HepG2 (cell line): Measurements from ENCODE around the gene CALN1. TPM values are rescaled to one million over a fixed set of nuclear protein-coding genes. Genes with fewer than 3 reads are reported as not detected.

Experiments
- ATAC-seq: fragments of 200-7000 bp; cut with Tn5 transposase; 3 replicates; pipeline ENCODE4 v1.9.1; 2020; ENCODE audit warnings: mild to moderate bottlenecking, moderate library complexity
- BruUV-seq: library from RNA; stranded (reverse); fragments of 400-500 nt; replicated peaks from 2 replicates; lab custom pipeline; 2021; lab: Mats Ljungman, UMichigan
- CTCF ChIA-PET: fragments of 300-600 bp; formaldehyde crosslinking; extraction: SDS; loops from one replicate; lab custom pipeline; 2021; ENCODE audit warnings: low total read pairs, inconsistent platforms, low intra/inter-chr PET ratio; lab: Yijun Ruan, JAX
- POLR2A ChIA-PET: fragments of 350-600 bp; sonication (Branson Sonifier 250); formaldehyde crosslinking; loops from one replicate; lab custom pipeline; 2020; ENCODE audit warnings: antibody characterized with exemption, inconsistent platforms; lab: Yijun Ruan, JAX
- DNase-seq: peaks from one replicate; pipeline ENCODE4 v3.0.0-alpha.2; 2015; ENCODE audit warnings: low spot score
- FAIRE-seq: peaks from 3 replicates; lab custom pipeline; 2011; peaks lifted over from hg19 to GRCh38; lab: Jason Lieb, UNC
- H2AFZ ChIP-seq: one replicate; pipeline ENCODE4 v1.6.1; 2011; ENCODE audit warnings: low read length, inconsistent platforms
- H3K27ac ChIP-seq: fragments of 300-600 bp; 3 replicates; pipeline ENCODE4 v1.8.0; 2011; ENCODE audit warnings: mixed run types, mild to moderate bottlenecking, mixed read lengths, low read length, inconsistent platforms; ENCODE audit not compliant: insufficient read depth; ENCODE audit errors: extremely low read length
- H3K27me3 ChIP-seq, 2 experiments: fragments of 200-600 bp in 1 of 2; 2 replicates in 1 of 2; 3 replicates in 1 of 2; pipeline versions ENCODE4 v1.6.0 to v1.8.0; 2011; ENCODE audit warnings: low read length in 2 of 2, mild to moderate bottlenecking in 2 of 2, moderate library complexity in 2 of 2, inconsistent platforms in 1 of 2; ENCODE audit not compliant: insufficient read depth in 2 of 2, control insufficient read depth in 1 of 2
- H3K36me3 ChIP-seq, 2 experiments: fragments of 200-600 bp in 1 of 2; replicated peaks in 1 of 2; 2 replicates in 1 of 2; 3 replicates in 1 of 2; pipeline versions ENCODE4 v1.5.1 to v1.8.0; 2011; ENCODE audit warnings: low read length in 2 of 2, inconsistent platforms in 1 of 2; ENCODE audit not compliant: insufficient read depth in 2 of 2, control insufficient read depth in 1 of 2
- H3K4me1 ChIP-seq: 2 replicates; pipeline ENCODE4 v1.5.1; 2012; ENCODE audit warnings: low read length, inconsistent platforms; ENCODE audit not compliant: insufficient read depth
- H3K4me2 ChIP-seq: 2 replicates; pipeline ENCODE4 v1.6.0; 2011; ENCODE audit warnings: low read depth, low read length, inconsistent platforms
- H3K4me3 ChIP-seq, 3 experiments: fragments of 200-600 bp in 1 of 3; sonication (generic), shearing (Covaris generic) in 1 of 3; replicated peaks in 1 of 3; 2 replicates each; pipeline ENCODE4 v1.5.1; 2011 to 2016; ENCODE audit warnings: low read length in 3 of 3, inconsistent platforms in 2 of 3, low read depth in 2 of 3, mild to moderate bottlenecking in 2 of 3, control low read depth in 1 of 3, mixed read lengths in 1 of 3; ENCODE audit not compliant: insufficient read depth in 1 of 3
- H3K79me2 ChIP-seq: one replicate; pipeline ENCODE4 v1.6.1; 2011; ENCODE audit warnings: low read length, inconsistent platforms; ENCODE audit not compliant: insufficient read depth
- H3K9ac ChIP-seq: 2 replicates; pipeline ENCODE4 v1.6.0; 2011; ENCODE audit warnings: mild to moderate bottlenecking, low read depth, low read length, inconsistent platforms; ENCODE audit not compliant: insufficient read depth
- H3K9me3 ChIP-seq: 2 replicates; pipeline ENCODE4 v1.5.1; 2012; ENCODE audit warnings: mild to moderate bottlenecking, low read length
- H4K20me1 ChIP-seq: 2 replicates; pipeline ENCODE4 v1.6.0; 2011; ENCODE audit warnings: inconsistent platforms, mild to moderate bottlenecking, low read length, moderate library complexity; ENCODE audit not compliant: insufficient read depth
- ATRX ChIP-seq: sonication (generic); formaldehyde crosslinking; IDR thresholded peaks from 2 replicates; pipeline ENCODE4 v1.4.0; 2020; ENCODE audit warnings: missing genetic modification reagents, borderline replicate concordance
- ERF ChIP-seq: IDR thresholded peaks from 2 replicates; pipeline ENCODE4 v1.6.1; 2018; ENCODE audit warnings: missing biosample characterization, missing genetic modification reagents
- MTERF4 ChIP-seq: sonication (generic); formaldehyde crosslinking; IDR thresholded peaks from 2 replicates; pipeline ENCODE4 v1.8.0; 2023; ENCODE audit warnings: mild to moderate bottlenecking, missing genetic modification reagents
- ZBTB33 ChIP-seq: sonication (generic); formaldehyde crosslinking; IDR thresholded peaks from 2 replicates; pipeline ENCODE4 v1.4.0; 2020; ENCODE audit warnings: missing genetic modification reagents
- ZBTB39 ChIP-seq: sonication (generic); formaldehyde crosslinking; IDR thresholded peaks from 2 replicates; pipeline ENCODE4 v1.5.0; 2020; ENCODE audit warnings: missing genetic modification reagents
- ZNF224 ChIP-seq: sonication (generic); formaldehyde crosslinking; IDR thresholded peaks from 2 replicates; pipeline ENCODE4 v1.5.0; 2020; ENCODE audit warnings: mild to moderate bottlenecking, missing genetic modification reagents
- ZNF44 ChIP-seq: sonication (generic); formaldehyde crosslinking; IDR thresholded peaks from 2 replicates; pipeline ENCODE4 v1.5.1; 2020; ENCODE audit warnings: mild to moderate bottlenecking, missing genetic modification reagents
- ZNF773 ChIP-seq: sonication (generic); formaldehyde crosslinking; IDR thresholded peaks from 2 replicates; pipeline ENCODE4 v1.4.0; 2020; ENCODE audit warnings: missing genetic modification reagents, borderline replicate concordance
- ZNF792 ChIP-seq: IDR thresholded peaks from 2 replicates; pipeline ENCODE4 v1.6.1; 2016
- ZNF879 ChIP-seq: sonication (generic); formaldehyde crosslinking; IDR thresholded peaks from 2 replicates; pipeline ENCODE4 v1.8.1; 2023; ENCODE audit warnings: missing genetic modification reagents
- ZSCAN12 ChIP-seq: sonication (generic); formaldehyde crosslinking; IDR thresholded peaks from 2 replicates; pipeline ENCODE4 v1.9.0; 2021; ENCODE audit warnings: mild to moderate bottlenecking, missing genetic modification reagents
- ZSCAN20 ChIP-seq: sonication (generic); formaldehyde crosslinking; IDR thresholded peaks from 2 replicates; pipeline ENCODE4 v1.4.0; 2020; ENCODE audit warnings: missing genetic modification reagents, mild to moderate bottlenecking, borderline replicate concordance
- WGBS: methylation state at CpG from one replicate; pipeline ENCODE4 v1.1.6; 2017; ENCODE audit warnings: low lambda C conversion rate; 5-methylcytosine and 5-hydroxymethylcytosine counted together
- in situ Hi-C: cut with HindIII; loops from 2 replicates; pipeline ENCODE4 v1.10.0; 2017; ENCODE audit warnings: low pct_unique_long_range_greater_than_20kb; ENCODE audit not compliant: extremely low pct_ligation_motif_present
- intact Hi-C: fragments of 100-400 bp; cut with micrococcal nuclease; formaldehyde crosslinking; loops from one replicate; pipeline ENCODE4 v1.10.0; 2022; ENCODE audit not compliant: unreplicated experiment
- polyA plus RNA-seq, 8 experiments: library from polyadenylated mRNA; depleted of rRNA in 3 of 8; stranded (reverse) in 7 of 8; unstranded in 1 of 8; fragments of >200 nt; fragmentation: Illumina TruSeq in 4 of 8; extraction: Trizol in 4 of 8; gene quantifications; 2 replicates each; pipeline versions ENCODE4 v1.2.1 to v1.2.3, GENCODE V29; 2011 to 2016; ENCODE audit warnings: low read depth in 4 of 8, missing spikeins in 1 of 8, mixed read lengths in 1 of 8; ENCODE audit not compliant: insufficient read depth in 1 of 8
- total RNA-seq, 5 experiments: library from RNA; depleted of rRNA; stranded (reverse); fragments of >200 nt; fragmentation: Illumina TruSeq; extraction: Trizol; gene quantifications; 2 replicates each; pipeline ENCODE4 v1.2.3, GENCODE V29; 2016; ENCODE audit warnings: low read depth in 1 of 5
- TF ChIP-seq, protein P1 (sequence below): sonication (generic); formaldehyde crosslinking; IDR thresholded peaks from 2 replicates; pipeline ENCODE4 v1.8.0; 2022; ENCODE audit warnings: mild to moderate bottlenecking, missing genetic modification reagents

Gene CALN1
- total and polyA plus RNA-seq, 2 of the 13 experiments (the other 11 are each of a cell fraction or from before 2014, with no cell fraction given) = not detected

DNA sequence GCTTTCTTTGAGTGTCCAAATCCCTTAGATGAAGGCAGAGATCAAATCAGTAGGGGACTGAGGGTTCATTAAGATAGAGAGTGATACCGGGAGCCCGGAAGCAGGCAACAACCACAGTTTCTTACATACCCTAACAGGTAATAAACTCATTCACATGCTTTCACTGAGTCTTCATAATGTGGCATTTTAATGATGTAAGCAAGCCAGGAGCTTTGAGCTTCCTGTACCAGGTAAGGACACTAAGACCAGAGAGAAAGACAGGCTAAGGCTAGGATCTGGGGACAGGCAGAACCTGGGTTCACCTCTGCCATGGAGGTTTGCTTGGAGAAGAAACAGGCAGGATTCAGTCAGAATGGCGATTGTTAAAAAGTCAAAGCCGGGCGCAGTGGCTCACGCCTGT is 661.8 kb downstream of the CALN1 start:
- POLR2A ChIA-PET = no interaction called here
- Histone ChIP-seq H2AFZ (no peak overlapping the region), H3K36me3 (no peaks in the 10 kb centered on the region), H3K9ac (no peak overlapping the region), H3K4me1 (no peaks in the 10 kb centered on the region), H3K4me2 (no peak overlapping the region), H3K4me3 (no peak overlapping the region), H3K27me3 (no peaks in the 10 kb centered on the region; a peak in 1 of 5 replicates), H4K20me1 (no peaks in the 10 kb centered on the region)
- DNase-seq = no peak
- in situ Hi-C loops (no loop called here), intact Hi-C loops (no loop called here)
- WGBS = 50% methylated on average over 6 of the region's 6 CpGs
- FAIRE-seq = no peak
- no peak for TF ChIP-seq ZNF792 (CRISPR knock-in tag)
- no peak for TF ChIP-seq ATRX (CRISPR knock-in tag)
- no peak for TF ChIP-seq ZNF773 (CRISPR knock-in tag)
- TF ChIP-seq ZBTB39 (CRISPR knock-in tag) = no peak
- TF ChIP-seq, protein P1, sequence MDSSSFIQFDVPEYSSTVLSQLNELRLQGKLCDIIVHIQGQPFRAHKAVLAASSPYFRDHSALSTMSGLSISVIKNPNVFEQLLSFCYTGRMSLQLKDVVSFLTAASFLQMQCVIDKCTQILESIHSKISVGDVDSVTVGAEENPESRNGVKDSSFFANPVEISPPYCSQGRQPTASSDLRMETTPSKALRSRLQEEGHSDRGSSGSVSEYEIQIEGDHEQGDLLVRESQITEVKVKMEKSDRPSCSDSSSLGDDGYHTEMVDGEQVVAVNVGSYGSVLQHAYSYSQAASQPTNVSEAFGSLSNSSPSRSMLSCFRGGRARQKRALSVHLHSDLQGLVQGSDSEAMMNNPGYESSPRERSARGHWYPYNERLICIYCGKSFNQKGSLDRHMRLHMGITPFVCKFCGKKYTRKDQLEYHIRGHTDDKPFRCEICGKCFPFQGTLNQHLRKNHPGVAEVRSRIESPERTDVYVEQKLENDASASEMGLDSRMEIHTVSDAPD (CRISPR knock-in tag) = no peak
- TF ChIP-seq ZSCAN12 (CRISPR knock-in tag) = no peak
- TF ChIP-seq ZSCAN20 (CRISPR knock-in tag) = no peak
- TF ChIP-seq ERF (CRISPR knock-in tag) = no peak
- no peak for TF ChIP-seq ZNF879 (CRISPR knock-in tag)
- TF ChIP-seq ZNF44 (CRISPR knock-in tag) = no peak
- no peak for TF ChIP-seq ZBTB33 (CRISPR knock-in tag)
- no peak for TF ChIP-seq MTERF4
- TF ChIP-seq ZNF224 (CRISPR knock-in tag) = no peak
- TF ChIP-seq, all 625 proteins: peak for 0
- Histone ChIP-seq H3K79me2 (no peaks in the 10 kb centered on the region), H3K9me3 (peaks cover 23% of the 10 kb centered on the region), H3K27ac (no peak overlapping the region)
- BruUV-seq = no TSS peak
- CTCF ChIA-PET = no interaction called here
- no peak for ATAC-seq
